CD4-positive, CD25-positive, alpha-beta regulatory T cell (primary cell): ENCODE measurements around the gene MYO18B. TPM values are rescaled to one million over a fixed set of nuclear protein-coding genes. Genes with fewer than 3 reads are reported as not detected.

Experiments
- ATAC-seq, 2 donors: fragments of 150-1000 bp; cut with Tn5 transposase; one replicate each; pipeline ENCODE4 v1.10.0; 2021; ENCODE audit warnings: low read depth in 2 of 2, moderate number of reproducible peaks in 2 of 2, moderate library complexity in 1 of 2
- DNase-seq, 3 donors: peaks; one replicate each; pipeline versions ENCODE4 v3.0.0 to v3.0.0-alpha.2; 2012 to 2022; ENCODE audit warnings: mixed read lengths in 1 of 3
- H3K27ac ChIP-seq: one replicate; pipeline ENCODE4 v1.7.0; 2013; ENCODE audit warnings: mild to moderate bottlenecking, low read length; ENCODE audit not compliant: insufficient read depth, poor library complexity, severe bottlenecking
- H3K27me3 ChIP-seq: one replicate; pipeline ENCODE4 v1.7.0; 2013; ENCODE audit warnings: low read length; ENCODE audit not compliant: control insufficient read depth, insufficient read depth
- H3K36me3 ChIP-seq: one replicate; pipeline ENCODE4 v1.7.0; 2013; ENCODE audit warnings: mild to moderate bottlenecking, low read length, moderate library complexity; ENCODE audit not compliant: control insufficient read depth, insufficient read depth
- H3K4me1 ChIP-seq: 2 replicates; pipeline ENCODE4 v1.7.0; 2013; ENCODE audit warnings: mild to moderate bottlenecking, low read length; ENCODE audit not compliant: insufficient read depth, control insufficient read depth, poor library complexity, severe bottlenecking
- H3K4me3 ChIP-seq: one replicate; pipeline ENCODE4 v1.7.0; 2013; ENCODE audit warnings: low read depth, mild to moderate bottlenecking, low read length, moderate library complexity
- H3K9me3 ChIP-seq, 2 experiments: 1 replicate in 1 of 2; 2 replicates in 1 of 2; pipeline ENCODE4 v1.7.0; 2013; ENCODE audit warnings: low read length in 2 of 2, mild to moderate bottlenecking in 1 of 2, moderate library complexity in 1 of 2; ENCODE audit not compliant: control insufficient read depth in 2 of 2
- H3K27ac Mint-ChIP-seq, 3 donors: one replicate each; pipeline ENCODE4 v1.8.0; 2020 to 2022; ENCODE audit warnings: mild to moderate bottlenecking in 3 of 3, mixed read lengths in 3 of 3, moderate library complexity in 2 of 3
- H3K27me3 Mint-ChIP-seq: one replicate; pipeline ENCODE4 v1.8.0; 2022; ENCODE audit warnings: mild to moderate bottlenecking, mixed read lengths
- H3K36me3 Mint-ChIP-seq: one replicate; pipeline ENCODE4 v1.8.0; 2020; ENCODE audit warnings: mixed read lengths
- H3K4me1 Mint-ChIP-seq, 4 donors: one replicate each; pipeline ENCODE4 v1.8.0; 2020 to 2022; ENCODE audit warnings: mixed read lengths in 4 of 4, mild to moderate bottlenecking in 1 of 4
- H3K4me3 Mint-ChIP-seq, 4 donors: one replicate each; pipeline ENCODE4 v1.8.0; 2020 to 2022; ENCODE audit warnings: mild to moderate bottlenecking in 4 of 4, mixed read lengths in 4 of 4, moderate library complexity in 3 of 4
- H3K9me3 Mint-ChIP-seq, 7 donors: one replicate each; pipeline ENCODE4 v1.8.0; 2020 to 2022; ENCODE audit warnings: mixed read lengths in 7 of 7, mild to moderate bottlenecking in 3 of 7, moderate library complexity in 2 of 7
- polyA plus RNA-seq, 4 donors: library from polyadenylated mRNA; unstranded; fragments of 300-500 nt; fragmentation: Illumina TruSeq; gene quantifications; one replicate each; pipeline ENCODE4 v1.2.3, GENCODE V29; 2021
- total RNA-seq: library from RNA; stranded (reverse); gene quantifications from one replicate; pipeline ENCODE4 v1.2.3, GENCODE V29; 2022

Gene MYO18B
- total and polyA plus RNA-seq, 5 donors from 2014 or later, result 0.27 to 0.35 TPM; not detected in 3

- no peak overlapping the region for H3K4me3 Mint-ChIP-seq
- peak overlapping the region in 1 of 3 donors; percentile 23 for H3K27ac Mint-ChIP-seq
- H3K4me1 Mint-ChIP-seq, result no peaks in the 10 kb centered on the region
- H3K36me3 Mint-ChIP-seq, result no peaks in the 10 kb centered on the region
- ATAC-seq (no peak), DNase-seq (no peak)
- peaks cover 0 to 2% (median 0%) of the 10 kb centered on the region in 7 donors for H3K9me3 Mint-ChIP-seq
- no peak overlapping the region for H3K4me3 ChIP-seq
- H3K4me1 ChIP-seq, result no peaks in the 10 kb centered on the region
- no peaks in the 10 kb centered on the region for H3K36me3 ChIP-seq
- no peaks in the 10 kb centered on the region for H3K9me3 ChIP-seq
- H3K27ac ChIP-seq, result no peak overlapping the region
- H3K27me3 ChIP-seq, result no peaks in the 10 kb centered on the region
- H3K27me3 Mint-ChIP-seq, result no peaks in the 10 kb centered on the region
Observed at GRCh38 chr22:25950111-25950510, 208.1 kb downstream of the MYO18B start.

- Histone ChIP-seq H3K36me3 (no peaks in the 10 kb centered on the region), H3K9me3 (no peaks in the 10 kb centered on the region), H3K27ac (no peak overlapping the region), H3K4me3 (no peak overlapping the region), H3K27me3 (no peaks in the 10 kb centered on the region), H3K4me1 (no peaks in the 10 kb centered on the region)
- ATAC-seq (no peak), DNase-seq (no peak)
- Mint-ChIP-seq H3K36me3 (no peaks in the 10 kb centered on the region), H3K27ac (no peak overlapping the region), H3K4me1 (no peaks in the 10 kb centered on the region), H3K9me3 (no peaks in the 10 kb centered on the region), H3K4me3 (no peak overlapping the region), H3K27me3 (peaks cover 4% of the 10 kb centered on the region)
Observed at GRCh38 chr22:25953276-25953675, 211.3 kb downstream of the MYO18B start.

- peaks cover 4% of the 10 kb centered on the region for H3K27me3 Mint-ChIP-seq
- Histone ChIP-seq H3K9me3 (no peaks in the 10 kb centered on the region), H3K36me3 (no peaks in the 10 kb centered on the region), H3K27me3 (no peaks in the 10 kb centered on the region), H3K27ac (no peak overlapping the region), H3K4me3 (no peak overlapping the region), H3K4me1 (no peaks in the 10 kb centered on the region)
- no peaks in the 10 kb centered on the region for H3K36me3 Mint-ChIP-seq
- ATAC-seq (no peak), DNase-seq (no peak)
- H3K9me3 Mint-ChIP-seq, result no peaks in the 10 kb centered on the region
- H3K4me3 Mint-ChIP-seq, result no peak overlapping the region
- H3K27ac Mint-ChIP-seq, result no peak overlapping the region
- no peaks in the 10 kb centered on the region for H3K4me1 Mint-ChIP-seq
Observed at GRCh38 chr22:25953919-25954318, 211.9 kb downstream of the MYO18B start.

GRCh38 chr22:25955323-25955722, 213.3 kb downstream of the MYO18B start:
- Mint-ChIP-seq H3K9me3 (no peaks in the 10 kb centered on the region), H3K36me3 (no peaks in the 10 kb centered on the region), H3K4me3 (no peak overlapping the region), H3K4me1 (no peaks in the 10 kb centered on the region), H3K27ac (no peak overlapping the region), H3K27me3 (peaks cover 5% of the 10 kb centered on the region)
- H3K4me1 ChIP-seq, result no peaks in the 10 kb centered on the region
- H3K27me3 ChIP-seq, result no peaks in the 10 kb centered on the region
- no peak overlapping the region for H3K27ac ChIP-seq
- DNase-seq, result no peak
- ATAC-seq, result no peak
- no peaks in the 10 kb centered on the region for H3K9me3 ChIP-seq
- H3K36me3 ChIP-seq, result no peaks in the 10 kb centered on the region
- H3K4me3 ChIP-seq, result no peak overlapping the region

GRCh38 chr22:25956801-25957200, 214.8 kb downstream of the MYO18B start:
- Histone ChIP-seq H3K36me3 (no peaks in the 10 kb centered on the region), H3K27me3 (no peaks in the 10 kb centered on the region), H3K4me3 (no peak overlapping the region), H3K9me3 (no peaks in the 10 kb centered on the region), H3K27ac (no peak overlapping the region), H3K4me1 (no peaks in the 10 kb centered on the region)
- no peak for ATAC-seq
- no peak overlapping the region for H3K27ac Mint-ChIP-seq
- peaks cover 0 to under 1% (median 0%) of the 10 kb centered on the region in 7 donors for H3K9me3 Mint-ChIP-seq
- H3K4me1 Mint-ChIP-seq, result no peaks in the 10 kb centered on the region
- H3K4me3 Mint-ChIP-seq, result no peak overlapping the region
- no peak for DNase-seq
- H3K36me3 Mint-ChIP-seq, result no peaks in the 10 kb centered on the region
- peaks cover 8% of the 10 kb centered on the region for H3K27me3 Mint-ChIP-seq

- no peaks in the 10 kb centered on the region for H3K4me1 Mint-ChIP-seq
- H3K27ac Mint-ChIP-seq, result peak overlapping the region in 1 of 3 donors; percentile 34
- ATAC-seq (no peak), DNase-seq (no peak)
- Histone ChIP-seq H3K27me3 (no peaks in the 10 kb centered on the region), H3K4me1 (no peaks in the 10 kb centered on the region), H3K36me3 (no peaks in the 10 kb centered on the region), H3K9me3 (no peaks in the 10 kb centered on the region), H3K4me3 (no peak overlapping the region), H3K27ac (no peak overlapping the region)
- no peak overlapping the region for H3K4me3 Mint-ChIP-seq
- H3K9me3 Mint-ChIP-seq, result peaks cover 0 to 14% (median 2%) of the 10 kb centered on the region in 7 donors
- H3K36me3 Mint-ChIP-seq, result no peaks in the 10 kb centered on the region
- peaks cover 8% of the 10 kb centered on the region for H3K27me3 Mint-ChIP-seq
Observed at GRCh38 chr22:25959818-25960774, 218.1 kb downstream of the MYO18B start.

- Mint-ChIP-seq H3K4me1 (peaks cover 0 to 5% (median 0%) of the 10 kb centered on the region in 4 donors), H3K27ac (no peak overlapping the region), H3K4me3 (no peak overlapping the region), H3K36me3 (no peaks in the 10 kb centered on the region), H3K9me3 (peaks cover 0 to 14% (median 2%) of the 10 kb centered on the region in 7 donors), H3K27me3 (peaks cover 10% of the 10 kb centered on the region)
- Histone ChIP-seq H3K27ac (no peak overlapping the region), H3K4me3 (no peak overlapping the region), H3K27me3 (peaks cover 2% of the 10 kb centered on the region), H3K36me3 (no peaks in the 10 kb centered on the region), H3K9me3 (no peaks in the 10 kb centered on the region), H3K4me1 (no peaks in the 10 kb centered on the region)
- DNase-seq (no peak), ATAC-seq (no peak)
Observed at GRCh38 chr22:25961699-25962098, 219.7 kb downstream of the MYO18B start.

- Mint-ChIP-seq H3K4me1 (peaks cover 0 to 6% (median 0%) of the 10 kb centered on the region in 4 donors), H3K27me3 (peaks cover 12% of the 10 kb centered on the region), H3K27ac (no peak overlapping the region), H3K36me3 (no peaks in the 10 kb centered on the region), H3K9me3 (peaks cover 0 to 14% (median 4%) of the 10 kb centered on the region in 7 donors), H3K4me3 (no peak overlapping the region)
- no peak for ATAC-seq
- DNase-seq, result no peak
- Histone ChIP-seq H3K27ac (no peak overlapping the region), H3K9me3 (no peaks in the 10 kb centered on the region), H3K27me3 (peaks cover 2% of the 10 kb centered on the region), H3K4me3 (no peak overlapping the region), H3K36me3 (no peaks in the 10 kb centered on the region), H3K4me1 (no peaks in the 10 kb centered on the region)
Observed at GRCh38 chr22:25962711-25963110, 220.7 kb downstream of the MYO18B start.
